Measurements from ENCODE around the gene SAE1.

Gene SAE1

GRCh38 chr19:47109541-47110375 is 20.9 kb upstream of the SAE1 start:
- peaks cover 68% of the 10 kb centered on the region for H3K4me1 Mint-ChIP-seq (ENCODE audit: low read depth)
- H3K27me3 Mint-ChIP-seq: no peaks in the 10 kb centered on the region
- H3K27ac Mint-ChIP-seq: peak overlapping the region; percentile 100
- intact Hi-C loops (cut with micrococcal nuclease): loop anchor here (5.0 kb wide), 1 partner anchor 252 kb away; no protein-coding TSS in a partner anchor
- H3K9me3 Mint-ChIP-seq: no peaks in the 10 kb centered on the region
- peak overlapping the region; percentile 99 for H3K4me3 Mint-ChIP-seq
- H3K36me3 Mint-ChIP-seq (ENCODE audit: low read depth): peaks cover 54% of the 10 kb centered on the region

- Mint-ChIP-seq H3K4me1 (ENCODE audit: low read depth) (peaks cover 61% of the 10 kb centered on the region), H3K9me3 (no peaks in the 10 kb centered on the region), H3K27me3 (no peaks in the 10 kb centered on the region), H3K36me3 (ENCODE audit: low read depth) (peaks cover 46% of the 10 kb centered on the region), H3K4me3 (peak overlapping the region; percentile 99), H3K27ac (peak overlapping the region; percentile 100)
- intact Hi-C loops (cut with micrococcal nuclease): loop anchor here (5.0 kb wide), 1 partner anchor 253 kb away; no protein-coding TSS in a partner anchor
Observed at GRCh38 chr19:47110521-47111005, 20.1 kb upstream of the SAE1 start.

GRCh38 chr19:47111006-47111621 is 19.5 kb upstream of the SAE1 start:
- Mint-ChIP-seq H3K4me1 (ENCODE audit: low read depth) (peaks cover 56% of the 10 kb centered on the region), H3K36me3 (ENCODE audit: low read depth) (peaks cover 41% of the 10 kb centered on the region), H3K9me3 (no peaks in the 10 kb centered on the region), H3K27me3 (no peaks in the 10 kb centered on the region), H3K4me3 (peak overlapping the region; percentile 99), H3K27ac (peak overlapping the region; percentile 100)
- intact Hi-C loops (cut with micrococcal nuclease): loop anchor here (5.0 kb wide), 1 partner anchor 254 kb away; no protein-coding TSS in a partner anchor

- intact Hi-C loops (cut with micrococcal nuclease): loop anchor here (2.0 to 5.0 kb wide), 2 partner anchors 13 to 254 kb away; no protein-coding TSS in a partner anchor
- Mint-ChIP-seq H3K27me3 (no peaks in the 10 kb centered on the region), H3K36me3 (ENCODE audit: low read depth) (peaks cover 41% of the 10 kb centered on the region), H3K27ac (peak overlapping the region; percentile 100), H3K9me3 (no peaks in the 10 kb centered on the region), H3K4me3 (peak overlapping the region; percentile 99), H3K4me1 (ENCODE audit: low read depth) (peaks cover 52% of the 10 kb centered on the region)
Observed at GRCh38 chr19:47111682-47112165, 18.9 kb upstream of the SAE1 start.

- peaks cover 3% of the 10 kb centered on the region for H3K27me3 Mint-ChIP-seq
Observed at GRCh38 chr19:47112166-47112996, 18.3 kb upstream of the SAE1 start.

GRCh38 chr19:47112997-47113849 is 17.4 kb upstream of the SAE1 start, which contains the start of gene ZC3H4:
ZC3H4 (minus strand) TSS chr19:47113776; CDS start chr19:47112584, 1,192 bp downstream.
- peak within 1 kb of the TSS; percentile 99 for H3K4me3 Mint-ChIP-seq
- intact Hi-C loops (cut with micrococcal nuclease): loop anchor here (2.0 to 5.0 kb wide), 2 partner anchors 14 to 256 kb away; no protein-coding TSS in a partner anchor
- H3K9me3 Mint-ChIP-seq: no peaks in the 10 kb centered on the region
- H3K27me3 Mint-ChIP-seq: peaks cover 11% of the 10 kb centered on the region
- peaks cover 37% of the 10 kb centered on the region for H3K4me1 Mint-ChIP-seq (ENCODE audit: low read depth)
- H3K36me3 Mint-ChIP-seq (ENCODE audit: low read depth): peaks cover 41% of the 10 kb centered on the region
- peak within 1 kb of the TSS; percentile 100 for H3K27ac Mint-ChIP-seq

More at GRCh38 chr19:47112166-47112996, 18.3 kb upstream of the SAE1 start:
- peaks cover 45% of the 10 kb centered on the region for H3K4me1 Mint-ChIP-seq (ENCODE audit: low read depth)
- peaks cover 41% of the 10 kb centered on the region for H3K36me3 Mint-ChIP-seq (ENCODE audit: low read depth)
- peak overlapping the region; percentile 99 for H3K4me3 Mint-ChIP-seq
- peak overlapping the region; percentile 100 for H3K27ac Mint-ChIP-seq
- no peaks in the 10 kb centered on the region for H3K9me3 Mint-ChIP-seq
- intact Hi-C loops (cut with micrococcal nuclease): loop anchor here (2.0 to 5.0 kb wide), 2 partner anchors 14 to 255 kb away; no protein-coding TSS in a partner anchor

GRCh38 chr19:47113850-47114651 is 16.6 kb upstream of the SAE1 start:
- peaks cover 11% of the 10 kb centered on the region for H3K27me3 Mint-ChIP-seq
- H3K27ac Mint-ChIP-seq: peak overlapping the region; percentile 100
- peak overlapping the region; percentile 99 for H3K4me3 Mint-ChIP-seq
- intact Hi-C loops (cut with micrococcal nuclease): loop anchor here (2.0 to 5.0 kb wide), 2 partner anchors 15 to 257 kb away; no protein-coding TSS in a partner anchor
- H3K4me1 Mint-ChIP-seq (ENCODE audit: low read depth): peaks cover 29% of the 10 kb centered on the region
- H3K36me3 Mint-ChIP-seq (ENCODE audit: low read depth): peaks cover 41% of the 10 kb centered on the region
- no peaks in the 10 kb centered on the region for H3K9me3 Mint-ChIP-seq

GRCh38 chr19:47120470-47121067 is 10.1 kb upstream of the SAE1 start:
- intact Hi-C loops (cut with micrococcal nuclease): no loop called here
- no peaks in the 10 kb centered on the region for H3K9me3 Mint-ChIP-seq
- peaks cover 5% of the 10 kb centered on the region for H3K4me1 Mint-ChIP-seq (ENCODE audit: low read depth)
- H3K27me3 Mint-ChIP-seq: peaks cover 17% of the 10 kb centered on the region
- no peak overlapping the region for H3K4me3 Mint-ChIP-seq
- H3K36me3 Mint-ChIP-seq (ENCODE audit: low read depth): no peaks in the 10 kb centered on the region
- no peak overlapping the region for H3K27ac Mint-ChIP-seq

GRCh38 chr19:47122359-47123335 is 8.0 kb upstream of the SAE1 start:
- H3K36me3 Mint-ChIP-seq (ENCODE audit: low read depth): no peaks in the 10 kb centered on the region
- peaks cover 12% of the 10 kb centered on the region for H3K27me3 Mint-ChIP-seq
- no peak overlapping the region for H3K27ac Mint-ChIP-seq
- H3K4me1 Mint-ChIP-seq (ENCODE audit: low read depth): peaks cover 5% of the 10 kb centered on the region
- no peak overlapping the region for H3K4me3 Mint-ChIP-seq
- intact Hi-C loops (cut with micrococcal nuclease): no loop called here
- no peaks in the 10 kb centered on the region for H3K9me3 Mint-ChIP-seq

- peaks cover 5% of the 10 kb centered on the region for H3K4me1 Mint-ChIP-seq (ENCODE audit: low read depth)
- H3K27ac Mint-ChIP-seq: no peak overlapping the region
- H3K9me3 Mint-ChIP-seq: no peaks in the 10 kb centered on the region
- H3K36me3 Mint-ChIP-seq (ENCODE audit: low read depth): no peaks in the 10 kb centered on the region
- no peak overlapping the region for H3K4me3 Mint-ChIP-seq
- intact Hi-C loops (cut with micrococcal nuclease): no loop called here
- H3K27me3 Mint-ChIP-seq: peaks cover 7% of the 10 kb centered on the region
Observed at GRCh38 chr19:47123406-47123805, 7.2 kb upstream of the SAE1 start.
